ENCODE data around the gene NEK11.
A peak's percentile ranks its signal among the peaks of the same experiment; 100 is the strongest.
"Not testable (repeated sequence)": the region's sequence is repeated elsewhere in the genome, so short reads cannot be mapped to it uniquely, and the experiment has no call there.

The NEK11 gene

GRCh38 chr3:131370935-131371687 is 344.4 kb downstream of the NEK11 start:
- DNase-seq: no peak

DNA sequence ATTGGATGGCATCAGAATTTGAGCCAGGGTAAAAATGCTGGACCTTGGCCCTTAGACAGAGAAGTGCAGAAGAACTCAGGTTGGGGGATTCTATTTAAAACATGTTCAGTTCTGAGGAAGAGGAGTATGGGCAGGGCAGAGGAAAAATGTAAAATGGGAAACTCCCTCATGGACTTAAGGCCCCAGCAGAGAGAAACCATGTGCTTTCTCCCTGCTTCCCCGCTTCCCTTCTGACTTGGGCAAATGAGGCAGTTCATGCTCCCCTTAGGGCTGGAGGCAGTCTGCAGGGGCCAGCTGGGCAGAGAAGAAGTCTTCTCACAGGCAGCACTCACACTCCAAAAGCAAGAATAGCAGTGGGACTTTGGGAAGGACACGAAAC is 345.0 kb downstream of the NEK11 start:
- DNase-seq: no peak

DNA sequence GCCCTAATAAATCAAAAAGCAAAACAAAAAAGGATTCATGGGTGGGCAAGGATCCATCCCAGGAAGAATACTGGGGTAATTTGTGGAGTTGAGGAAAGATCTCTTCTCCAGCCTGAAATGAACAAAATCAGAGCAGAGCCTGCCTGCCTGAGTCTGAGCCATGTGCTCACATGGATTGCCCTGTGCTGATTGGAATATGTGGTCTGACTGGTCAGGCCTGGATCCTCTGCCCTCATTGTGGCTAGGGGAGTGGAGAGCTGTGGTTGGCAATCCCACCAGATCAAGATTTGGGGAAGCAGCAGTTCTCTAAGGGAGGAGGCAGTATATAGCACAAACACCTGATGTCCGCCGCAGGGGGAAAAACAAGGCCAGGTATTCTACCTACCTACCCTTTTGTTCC is 348.1 kb downstream of the NEK11 start:
- DNase-seq: no peak

GRCh38 chr3:131380821-131381444 is 354.3 kb downstream of the NEK11 start:
- not testable (repeated sequence) for DNase-seq

DNA sequence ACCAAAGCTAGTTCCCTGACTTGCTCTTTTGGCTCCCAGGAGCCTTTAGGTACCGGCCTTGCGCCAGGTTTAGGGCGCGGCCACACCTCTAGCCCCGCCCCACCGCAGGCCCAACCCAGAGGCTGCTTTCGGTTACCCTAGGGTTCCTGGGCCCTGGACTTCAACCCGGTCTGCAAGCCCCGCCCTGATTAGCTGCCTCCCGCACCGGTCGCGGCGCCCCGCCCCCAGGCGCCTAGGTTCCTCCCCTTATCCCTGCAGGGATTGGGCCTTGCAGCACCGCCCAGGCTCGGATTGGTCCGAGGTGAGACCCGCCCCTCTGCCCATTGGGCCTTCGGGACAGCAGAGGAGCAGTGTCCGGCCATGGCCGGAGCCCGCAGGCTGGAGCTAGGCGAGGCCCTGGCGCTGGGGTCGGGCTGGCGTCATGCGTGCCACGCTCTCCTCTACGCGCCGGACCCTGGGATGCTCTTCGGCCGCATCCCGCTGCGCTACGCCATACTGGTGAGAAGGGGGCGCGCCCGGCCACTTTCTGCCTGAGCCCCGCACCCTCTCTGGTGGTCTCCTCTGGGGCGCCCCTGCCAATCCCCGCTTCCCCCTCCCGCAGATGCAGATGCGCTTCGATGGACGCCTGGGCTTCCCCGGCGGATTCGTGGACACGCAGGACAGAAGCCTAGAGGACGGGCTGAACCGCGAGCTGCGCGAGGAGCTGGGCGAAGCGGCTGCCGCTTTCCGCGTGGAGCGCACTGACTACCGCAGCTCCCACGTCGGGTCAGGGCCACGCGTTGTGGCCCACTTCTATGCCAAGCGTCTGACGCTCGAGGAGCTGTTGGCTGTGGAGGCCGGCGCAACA is 355.0 kb downstream of the NEK11 start, which contains the start of gene NUDT16:
Gene NUDT16 (plus strand): TSS at position 330 of the 847 bp plus-strand sequence. CDS start 31 bp downstream, at position 361.
- peak; percentile 100 for DNase-seq

- DNase-seq: no peak
Measured at GRCh38 chr3:131386429-131387165, 359.9 kb downstream of the NEK11 start.

- DNase-seq: no peak
Measured at GRCh38 chr3:131387796-131388489, 361.3 kb downstream of the NEK11 start.

- DNase-seq: no peak
Measured at GRCh38 chr3:131388490-131388799, 361.8 kb downstream of the NEK11 start.

DNA sequence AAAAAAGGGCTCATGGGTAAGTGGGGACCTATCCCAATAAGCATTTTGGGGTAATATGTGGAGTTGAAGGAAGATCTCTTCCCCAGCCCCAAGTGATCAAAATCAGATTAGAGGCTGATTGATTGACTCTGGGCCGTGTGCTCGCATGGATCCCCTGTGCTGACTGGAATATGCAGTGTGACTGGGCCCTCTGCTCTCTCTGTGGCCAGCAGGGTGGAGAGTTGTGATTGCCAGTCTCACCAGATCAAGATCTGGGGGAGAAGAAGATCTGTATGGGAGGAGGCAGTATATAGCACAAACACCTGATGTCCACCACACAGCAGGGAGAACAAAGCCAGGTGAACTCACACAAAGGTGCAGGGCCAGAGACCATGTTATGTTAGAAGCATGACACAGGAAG is 363.7 kb downstream of the NEK11 start:
- DNase-seq: peak; percentile 56

DNA sequence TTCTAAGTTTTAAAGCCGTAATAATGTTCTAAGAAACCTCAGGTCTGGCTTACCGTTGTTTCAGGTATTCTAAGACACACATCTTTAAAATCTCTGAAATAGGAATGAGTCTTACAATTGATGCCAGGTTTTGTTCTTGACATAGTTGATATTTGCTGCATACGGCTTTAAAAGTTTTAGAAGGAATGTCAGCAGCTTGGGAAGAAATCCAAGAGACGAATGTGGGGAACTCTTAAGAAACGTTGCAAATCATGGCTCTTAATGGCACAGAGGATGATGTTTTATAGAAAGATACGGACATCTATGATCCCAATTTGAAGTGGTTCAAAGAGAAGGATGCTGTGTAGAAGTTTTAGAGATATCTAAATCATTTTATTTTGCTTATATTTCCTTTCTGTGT is 366.4 kb downstream of the NEK11 start:
- no peak for DNase-seq

DNA sequence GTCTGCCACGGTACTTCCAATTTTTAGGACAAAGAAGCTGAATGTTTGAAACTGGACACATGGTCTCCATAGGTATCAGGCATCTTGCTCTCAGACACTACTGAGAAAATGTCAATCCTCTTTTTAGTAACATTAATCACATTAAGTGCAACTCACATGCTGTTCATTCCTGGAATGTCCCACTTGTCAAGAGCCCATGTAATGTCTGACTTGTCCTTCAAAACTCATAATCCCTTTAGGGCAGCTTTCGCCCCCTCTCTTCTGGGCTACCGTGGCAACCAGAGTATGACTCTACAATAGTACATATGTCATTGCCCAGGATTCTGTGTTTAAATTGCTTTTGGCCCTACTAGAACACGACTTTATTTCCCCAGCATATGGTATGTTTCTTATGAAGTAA is 367.2 kb downstream of the NEK11 start:
- peak; percentile 96 for DNase-seq

GRCh38 chr3:131394400-131394799 is 367.7 kb downstream of the NEK11 start:
- DNase-seq: no peak

DNA sequence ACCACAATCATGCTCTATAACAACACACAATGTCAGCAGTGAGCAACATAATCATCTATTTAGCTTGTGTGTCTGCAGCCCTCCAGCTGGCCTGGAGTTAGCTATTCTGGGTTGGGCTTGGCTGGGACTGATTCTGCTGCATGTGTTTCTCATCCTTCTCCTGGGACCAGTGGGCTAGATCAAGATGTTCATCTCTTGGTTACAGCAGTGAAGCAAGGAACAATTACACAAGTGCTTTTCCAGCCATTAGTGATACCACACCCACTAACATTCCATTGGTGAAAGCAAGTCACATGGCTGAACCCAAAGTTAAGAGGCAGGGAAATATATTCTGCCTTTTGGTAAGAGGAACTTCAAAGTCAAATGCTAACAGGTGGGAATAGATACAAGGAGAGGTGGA is 369.5 kb downstream of the NEK11 start:
- DNase-seq: no peak

GRCh38 chr3:131397889-131398288 is 371.2 kb downstream of the NEK11 start:
- no peak for DNase-seq

Measured in NCI-H82 (cell line).